GM20000 (cell line): ENCODE measurements around the gene HOXA11.

Experiments
- DNase-seq: peaks from one replicate; pipeline ENCODE4 v3.0.0; 2012; ENCODE audit warnings: low spot score
- CTCF ChIP-seq: IDR thresholded peaks from 2 replicates; pipeline ENCODE4 v1.5.1; 2012; ENCODE audit warnings: mild to moderate bottlenecking, control low read depth; ENCODE audit errors: extremely low read depth, missing control alignments

The HOXA11 gene

GRCh38 chr7:27167916-27168264, 17.1 kb downstream of the HOXA11 start:
- DNase-seq, result no peak

GRCh38 chr7:27166531-27167505, 18.2 kb downstream of the HOXA11 start:
- TF ChIP-seq CTCF, result no peak

More at GRCh38 chr7:27167916-27168264, 17.1 kb downstream of the HOXA11 start:
- no peak for TF ChIP-seq CTCF

GRCh38 chr7:27165996-27166530, 19.0 kb downstream of the HOXA11 start:
- TF ChIP-seq CTCF, result no peak
- DNase-seq, result no peak

More at GRCh38 chr7:27166531-27167505, 18.2 kb downstream of the HOXA11 start:
- no peak for DNase-seq

GRCh38 chr7:27165089-27165995, 19.7 kb downstream of the HOXA11 start, which contains the start of gene HOXA9:
Gene HOXA9, minus strand, starts transcription at chr7:27165537. Its CDS starts 80 bp downstream, at chr7:27165457.
- no peak for DNase-seq
- TF ChIP-seq CTCF, result no peak

- no peak for TF ChIP-seq CTCF
- no peak for DNase-seq
Observed at GRCh38 chr7:27164367-27165088, 20.5 kb downstream of the HOXA11 start.

- no peak for DNase-seq
- TF ChIP-seq CTCF, result no peak
Observed at GRCh38 chr7:27164045-27164366, 21.0 kb downstream of the HOXA11 start.
